Measurements from ENCODE around the gene NBEA.
"Not testable (repeated sequence)": the region's sequence is repeated elsewhere in the genome, so short reads cannot be mapped to it uniquely, and the experiment has no call there.

NBEA gene

GRCh38 chr13:35393886-35394285, 451.8 kb downstream of the NBEA start:
- no peak for DNase-seq

GRCh38 chr13:35408285-35408684, 466.2 kb downstream of the NBEA start:
- DNase-seq = not testable (repeated sequence)

- DNase-seq = no peak
Measured at GRCh38 chr13:35411059-35411744, 469.1 kb downstream of the NBEA start.

GRCh38 chr13:35448465-35448864, 506.4 kb downstream of the NBEA start:
- no peak for DNase-seq

GRCh38 chr13:35449821-35450220, 507.8 kb downstream of the NBEA start:
- no peak for DNase-seq

- DNase-seq = no peak
Measured at GRCh38 chr13:35455022-35455421, 513.0 kb downstream of the NBEA start.

- no peak for DNase-seq
Measured at GRCh38 chr13:35457258-35457657, 515.2 kb downstream of the NBEA start.

GRCh38 chr13:35460061-35460460, 518.0 kb downstream of the NBEA start:
- DNase-seq = no peak

- no peak for DNase-seq
Measured at GRCh38 chr13:35465371-35465770, 523.3 kb downstream of the NBEA start.

GRCh38 chr13:35468195-35468594, 526.1 kb downstream of the NBEA start:
- DNase-seq = no peak

- DNase-seq = no peak
Measured at GRCh38 chr13:35469806-35470525, 527.9 kb downstream of the NBEA start.

- DNase-seq = no peak
Measured at GRCh38 chr13:35470671-35471661, 528.9 kb downstream of the NBEA start.

GRCh38 chr13:35471706-35472322, 529.7 kb downstream of the NBEA start:
- DNase-seq = no peak

- no peak for DNase-seq
Measured at GRCh38 chr13:35472323-35472881, 530.3 kb downstream of the NBEA start.

GRCh38 chr13:35473206-35473775, 531.2 kb downstream of the NBEA start:
- no peak for DNase-seq

GRCh38 chr13:35473802-35474201, 531.7 kb downstream of the NBEA start:
- no peak for DNase-seq

- no peak for DNase-seq
Measured at GRCh38 chr13:35474496-35475211, 532.6 kb downstream of the NBEA start.

GRCh38 chr13:35475212-35475959, 533.3 kb downstream of the NBEA start:
- no peak for DNase-seq

- DNase-seq = peak; percentile 30
Measured at GRCh38 chr13:35475960-35476943, 534.2 kb downstream of the NBEA start, which contains the start of gene MAB21L1. MAB21L1 (minus strand) TSS chr13:35476689; CDS start chr13:35476138, 551 bp downstream.

All from NCI-H2171 treated with DMSO at 0.1 percent for 48 hours (cell line).